ENCODE results near the gene CTNNA3. TPM values are rescaled to one million over a fixed set of nuclear protein-coding genes. Genes with fewer than 3 reads are reported as not detected.

CTNNA3 gene
- total and polyA plus RNA-seq, 4 donors = 0.16 to 2.4 (median 1.4) TPM

DNA sequence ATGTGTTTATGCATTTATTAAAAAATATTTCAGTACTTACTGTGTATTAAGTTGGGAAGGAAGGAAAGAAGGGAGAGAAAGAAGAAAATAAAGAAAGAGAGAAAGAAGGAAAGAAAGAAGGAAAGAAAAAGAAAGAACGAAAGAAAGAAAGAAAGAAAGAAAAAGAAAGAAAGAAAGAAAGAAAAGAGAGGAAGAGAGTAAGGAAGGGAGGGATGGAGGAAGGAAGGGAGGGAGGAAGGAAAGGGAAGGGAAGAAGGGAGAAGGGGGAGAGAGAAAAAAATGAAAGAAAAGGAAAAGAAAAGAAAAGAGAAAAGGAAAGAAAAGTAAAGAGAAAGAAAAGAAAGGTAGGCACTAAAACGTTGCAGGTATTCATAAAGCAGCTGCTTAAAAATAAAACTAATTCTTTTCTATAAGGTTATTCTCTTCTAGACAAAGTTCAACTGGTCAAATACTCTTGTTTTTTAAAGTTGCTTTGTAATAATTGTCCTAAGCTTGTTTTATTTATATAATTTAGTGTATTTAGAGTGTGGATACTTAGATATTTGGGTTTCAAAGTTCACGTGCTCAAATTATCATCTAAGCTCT is 1473.4 kb downstream of the CTNNA3 start:
- no peak overlapping the region for H3K9ac ChIP-seq (ENCODE audit: low read depth in 1 of 2, low read length in 2 of 2)
- H3K27ac ChIP-seq (ENCODE audit: low read depth in 1 of 2, low read length in 2 of 2) = no peak overlapping the region
- DNase-seq (ENCODE audit: low spot score) = no peak
- no peaks in the 10 kb centered on the region for H3K36me3 ChIP-seq (ENCODE audit: control insufficient read depth in 4 of 4, insufficient read depth in 3 of 4, low read depth in 1 of 4, low read length in 3 of 4)
- H3K27me3 ChIP-seq (ENCODE audit: control insufficient read depth in 4 of 4, insufficient read depth in 4 of 4, low read length in 3 of 4) = no peaks in the 10 kb centered on the region
- WGBS = 80% methylated on average over 3 of the region's 3 CpGs
- no peaks in the 10 kb centered on the region for H3K9me3 ChIP-seq (ENCODE audit: control insufficient read depth in 4 of 4, low read length in 3 of 4)
- no peaks in the 10 kb centered on the region for H3K4me1 ChIP-seq (ENCODE audit: control insufficient read depth in 4 of 4, insufficient read depth in 4 of 4, low read length in 3 of 4)
- no peak overlapping the region for H3K4me3 ChIP-seq (ENCODE audit: low read depth in 1 of 3, low read length in 3 of 3)
- TF ChIP-seq RXRA (IDR thresholded peaks at IDR 0.05) = no peak
- TF ChIP-seq, protein P1, sequence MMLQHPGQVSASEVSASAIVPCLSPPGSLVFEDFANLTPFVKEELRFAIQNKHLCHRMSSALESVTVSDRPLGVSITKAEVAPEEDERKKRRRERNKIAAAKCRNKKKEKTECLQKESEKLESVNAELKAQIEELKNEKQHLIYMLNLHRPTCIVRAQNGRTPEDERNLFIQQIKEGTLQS (IDR thresholded peaks at IDR 0.05) = no peak
- no peak for TF ChIP-seq FOXA2 (IDR thresholded peaks at IDR 0.05)
- TF ChIP-seq, protein P2, sequence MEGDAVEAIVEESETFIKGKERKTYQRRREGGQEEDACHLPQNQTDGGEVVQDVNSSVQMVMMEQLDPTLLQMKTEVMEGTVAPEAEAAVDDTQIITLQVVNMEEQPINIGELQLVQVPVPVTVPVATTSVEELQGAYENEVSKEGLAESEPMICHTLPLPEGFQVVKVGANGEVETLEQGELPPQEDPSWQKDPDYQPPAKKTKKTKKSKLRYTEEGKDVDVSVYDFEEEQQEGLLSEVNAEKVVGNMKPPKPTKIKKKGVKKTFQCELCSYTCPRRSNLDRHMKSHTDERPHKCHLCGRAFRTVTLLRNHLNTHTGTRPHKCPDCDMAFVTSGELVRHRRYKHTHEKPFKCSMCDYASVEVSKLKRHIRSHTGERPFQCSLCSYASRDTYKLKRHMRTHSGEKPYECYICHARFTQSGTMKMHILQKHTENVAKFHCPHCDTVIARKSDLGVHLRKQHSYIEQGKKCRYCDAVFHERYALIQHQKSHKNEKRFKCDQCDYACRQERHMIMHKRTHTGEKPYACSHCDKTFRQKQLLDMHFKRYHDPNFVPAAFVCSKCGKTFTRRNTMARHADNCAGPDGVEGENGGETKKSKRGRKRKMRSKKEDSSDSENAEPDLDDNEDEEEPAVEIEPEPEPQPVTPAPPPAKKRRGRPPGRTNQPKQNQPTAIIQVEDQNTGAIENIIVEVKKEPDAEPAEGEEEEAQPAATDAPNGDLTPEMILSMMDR (IDR thresholded peaks at IDR 0.05; ENCODE audit: low read depth, low read length, missing input control) = no peak
- no peak for TF ChIP-seq HNF4G (IDR thresholded peaks at IDR 0.05)
- TF ChIP-seq JUND (IDR thresholded peaks at IDR 0.05) = no peak
- no peak for TF ChIP-seq YY1 (IDR thresholded peaks at IDR 0.05)
- TF ChIP-seq EGR1 (IDR thresholded peaks at IDR 0.05; ENCODE audit: low read depth in 2 of 2) = no peak
- TF ChIP-seq, protein P3, sequence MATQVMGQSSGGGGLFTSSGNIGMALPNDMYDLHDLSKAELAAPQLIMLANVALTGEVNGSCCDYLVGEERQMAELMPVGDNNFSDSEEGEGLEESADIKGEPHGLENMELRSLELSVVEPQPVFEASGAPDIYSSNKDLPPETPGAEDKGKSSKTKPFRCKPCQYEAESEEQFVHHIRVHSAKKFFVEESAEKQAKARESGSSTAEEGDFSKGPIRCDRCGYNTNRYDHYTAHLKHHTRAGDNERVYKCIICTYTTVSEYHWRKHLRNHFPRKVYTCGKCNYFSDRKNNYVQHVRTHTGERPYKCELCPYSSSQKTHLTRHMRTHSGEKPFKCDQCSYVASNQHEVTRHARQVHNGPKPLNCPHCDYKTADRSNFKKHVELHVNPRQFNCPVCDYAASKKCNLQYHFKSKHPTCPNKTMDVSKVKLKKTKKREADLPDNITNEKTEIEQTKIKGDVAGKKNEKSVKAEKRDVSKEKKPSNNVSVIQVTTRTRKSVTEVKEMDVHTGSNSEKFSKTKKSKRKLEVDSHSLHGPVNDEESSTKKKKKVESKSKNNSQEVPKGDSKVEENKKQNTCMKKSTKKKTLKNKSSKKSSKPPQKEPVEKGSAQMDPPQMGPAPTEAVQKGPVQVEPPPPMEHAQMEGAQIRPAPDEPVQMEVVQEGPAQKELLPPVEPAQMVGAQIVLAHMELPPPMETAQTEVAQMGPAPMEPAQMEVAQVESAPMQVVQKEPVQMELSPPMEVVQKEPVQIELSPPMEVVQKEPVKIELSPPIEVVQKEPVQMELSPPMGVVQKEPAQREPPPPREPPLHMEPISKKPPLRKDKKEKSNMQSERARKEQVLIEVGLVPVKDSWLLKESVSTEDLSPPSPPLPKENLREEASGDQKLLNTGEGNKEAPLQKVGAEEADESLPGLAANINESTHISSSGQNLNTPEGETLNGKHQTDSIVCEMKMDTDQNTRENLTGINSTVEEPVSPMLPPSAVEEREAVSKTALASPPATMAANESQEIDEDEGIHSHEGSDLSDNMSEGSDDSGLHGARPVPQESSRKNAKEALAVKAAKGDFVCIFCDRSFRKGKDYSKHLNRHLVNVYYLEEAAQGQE (IDR thresholded peaks at IDR 0.05) = no peak

DNA sequence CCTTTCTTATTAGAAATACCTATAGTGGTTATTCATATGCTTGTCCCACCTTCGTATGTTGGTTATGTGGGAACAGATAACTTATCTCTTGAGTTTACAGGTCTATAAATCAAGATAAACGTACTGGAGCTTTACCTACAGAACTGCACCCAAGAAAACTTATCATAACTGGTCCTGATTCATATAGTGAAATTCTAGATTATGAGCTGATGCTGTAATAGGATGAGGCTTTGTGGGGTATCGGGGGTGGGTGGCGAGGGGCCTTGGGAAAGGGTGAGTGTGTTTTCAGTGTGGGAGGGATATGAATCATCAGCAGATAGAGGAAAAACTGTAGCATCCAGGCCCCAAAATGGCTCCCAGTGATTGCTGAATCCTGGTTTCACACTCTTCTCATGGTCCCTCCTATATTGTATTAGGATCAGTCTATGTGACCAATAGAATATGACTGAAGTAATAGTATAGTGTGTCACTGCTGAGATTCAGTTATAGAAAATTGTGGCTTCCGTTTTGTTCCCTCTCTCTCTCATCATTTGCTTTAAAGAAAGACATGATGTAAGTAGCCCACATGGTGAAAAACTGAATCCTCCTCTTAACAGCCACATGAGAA is 1476.9 kb downstream of the CTNNA3 start:
- Histone ChIP-seq H3K4me1 (ENCODE audit: control insufficient read depth in 4 of 4, insufficient read depth in 4 of 4, low read length in 3 of 4) (no peaks in the 10 kb centered on the region), H3K4me3 (ENCODE audit: low read depth in 1 of 3, low read length in 3 of 3) (no peak overlapping the region), H3K36me3 (ENCODE audit: control insufficient read depth in 4 of 4, insufficient read depth in 3 of 4, low read depth in 1 of 4, low read length in 3 of 4) (no peaks in the 10 kb centered on the region), H3K27ac (ENCODE audit: low read depth in 1 of 2, low read length in 2 of 2) (no peak overlapping the region), H3K9ac (ENCODE audit: low read depth in 1 of 2, low read length in 2 of 2) (no peak overlapping the region), H3K9me3 (ENCODE audit: control insufficient read depth in 4 of 4, low read length in 3 of 4) (no peaks in the 10 kb centered on the region), H3K27me3 (ENCODE audit: control insufficient read depth in 4 of 4, insufficient read depth in 4 of 4, low read length in 3 of 4) (no peaks in the 10 kb centered on the region)
- no peak for DNase-seq (ENCODE audit: low spot score)
- 68% methylated on average over 5 of the region's 5 CpGs for WGBS
- TF ChIP-seq, protein P4, sequence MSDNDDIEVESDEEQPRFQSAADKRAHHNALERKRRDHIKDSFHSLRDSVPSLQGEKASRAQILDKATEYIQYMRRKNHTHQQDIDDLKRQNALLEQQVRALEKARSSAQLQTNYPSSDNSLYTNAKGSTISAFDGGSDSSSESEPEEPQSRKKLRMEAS (IDR thresholded peaks at IDR 0.05) = no peak
- TF ChIP-seq FOXA2 (IDR thresholded peaks at IDR 0.05) (no peak), HNF4A (conservative IDR thresholded peaks at IDR 0.05) (no peak), SP1 (IDR thresholded peaks at IDR 0.05) (no peak), HNF4G (IDR thresholded peaks at IDR 0.05) (no peak), RAD21 (IDR thresholded peaks at IDR 0.05) (no peak), EGR1 (IDR thresholded peaks at IDR 0.05; ENCODE audit: low read depth in 2 of 2) (no peak), TAF1 (conservative IDR thresholded peaks at IDR 0.05) (no peak), GABPA (IDR thresholded peaks at IDR 0.05 in 1 of 2, conservative IDR thresholded peaks at IDR 0.05 in 1 of 2) (no peak), FOXA1 (IDR thresholded peaks at IDR 0.05) (no peak), RXRA (IDR thresholded peaks at IDR 0.05) (no peak), NR2F2 (IDR thresholded peaks at IDR 0.05) (no peak)
- TF ChIP-seq, protein P5, sequence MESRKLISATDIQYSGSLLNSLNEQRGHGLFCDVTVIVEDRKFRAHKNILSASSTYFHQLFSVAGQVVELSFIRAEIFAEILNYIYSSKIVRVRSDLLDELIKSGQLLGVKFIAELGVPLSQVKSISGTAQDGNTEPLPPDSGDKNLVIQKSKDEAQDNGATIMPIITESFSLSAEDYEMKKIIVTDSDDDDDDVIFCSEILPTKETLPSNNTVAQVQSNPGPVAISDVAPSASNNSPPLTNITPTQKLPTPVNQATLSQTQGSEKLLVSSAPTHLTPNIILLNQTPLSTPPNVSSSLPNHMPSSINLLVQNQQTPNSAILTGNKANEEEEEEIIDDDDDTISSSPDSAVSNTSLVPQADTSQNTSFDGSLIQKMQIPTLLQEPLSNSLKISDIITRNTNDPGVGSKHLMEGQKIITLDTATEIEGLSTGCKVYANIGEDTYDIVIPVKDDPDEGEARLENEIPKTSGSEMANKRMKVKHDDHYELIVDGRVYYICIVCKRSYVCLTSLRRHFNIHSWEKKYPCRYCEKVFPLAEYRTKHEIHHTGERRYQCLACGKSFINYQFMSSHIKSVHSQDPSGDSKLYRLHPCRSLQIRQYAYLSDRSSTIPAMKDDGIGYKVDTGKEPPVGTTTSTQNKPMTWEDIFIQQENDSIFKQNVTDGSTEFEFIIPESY (IDR thresholded peaks at IDR 0.05) = no peak
